ENCODE results near the gene HIPK2. TPM values are rescaled to one million over a fixed set of nuclear protein-coding genes. Genes with fewer than 3 reads are reported as not detected.

The HIPK2 gene
- total and polyA plus RNA-seq, 2 donors (not counting 3 experiments of a cell fraction or from before 2014, with no cell fraction given) = 9.0 to 43.8 TPM

GRCh38 chr7:139589474-139589873 lies 188.3 kb downstream of the HIPK2 start:
- ChIA-PET POLR2A (no interaction called here), CTCF (interaction anchor here (1.2 to 7.0 kb wide), 8 partner anchors 8 to 416 kb away, joined by 3 to 60 read pairs (median 7); no protein-coding TSS in a partner anchor)
- peaks cover 15 to 24% of the 10 kb centered on the region in 2 experiments for H3K36me3 ChIP-seq (ENCODE audit: control insufficient read depth in 2 of 2, extremely low read depth in 1 of 2, insufficient read depth in 2 of 2, low read length in 2 of 2)

GRCh38 chr7:139588632-139589031 lies 189.2 kb downstream of the HIPK2 start:
- Histone ChIP-seq H3K79me2 (ENCODE audit: control insufficient read depth, insufficient read depth, low read length) (no peaks in the 10 kb centered on the region), H3K9ac (replicated peaks; ENCODE audit: extremely low read depth, insufficient read depth, low read length) (no peak overlapping the region), H3K4me2 (ENCODE audit: insufficient read depth, low read length) (no peak overlapping the region), H3K9me3 (replicated peaks; ENCODE audit: control insufficient read depth, insufficient read depth, low read length) (no peaks in the 10 kb centered on the region), H3K4me3 (replicated peaks in 1 of 3; ENCODE audit: insufficient read depth in 1 of 3, low read depth in 1 of 3, low read length in 3 of 3) (no peak overlapping the region), H3K36me3 (ENCODE audit: control insufficient read depth in 2 of 2, extremely low read depth in 1 of 2, insufficient read depth in 2 of 2, low read length in 2 of 2) (peaks cover 15 to 30% of the 10 kb centered on the region in 2 experiments), H4K20me1 (replicated peaks; ENCODE audit: control insufficient read depth, extremely low read depth, insufficient read depth, low read length) (no peaks in the 10 kb centered on the region), H2AFZ (ENCODE audit: low read depth, low read length) (no peak overlapping the region), H3K27ac (ENCODE audit: insufficient read depth, low read depth, low read length) (no peak overlapping the region), H3K4me1 (ENCODE audit: control insufficient read depth, extremely low read depth, insufficient read depth, low read length) (no peaks in the 10 kb centered on the region), H3K9me1 (replicated peaks; ENCODE audit: control insufficient read depth, extremely low read depth, insufficient read depth, low read length) (no peaks in the 10 kb centered on the region), H3K27me3 (ENCODE audit: control insufficient read depth in 2 of 2, insufficient read depth in 2 of 2, low read length in 2 of 2) (no peaks in the 10 kb centered on the region)
- ChIA-PET POLR2A (no interaction called here), CTCF (interaction anchor here (1.2 to 7.0 kb wide), 6 partner anchors 10 to 417 kb away, joined by 3 to 60 read pairs (median 8); no protein-coding TSS in a partner anchor)
- dilution Hi-C loops (cut with MboI; ENCODE audit: extremely low pct_ligation_motif_present, low sequenced_read_pairs) (no loop called here), intact Hi-C loops (cut with micrococcal nuclease) (no loop called here)
- FAIRE-seq (no peak), DNase-seq (ENCODE audit: low read depth, low spot score) (no peak)
- BruUV-seq (replicated peaks) = no TSS peak
- TF ChIP-seq JUN (IDR thresholded peaks at IDR 0.05; ENCODE audit: borderline replicate concordance, insufficient read depth, insufficient read length, low read depth) (no peak), FOS (IDR thresholded peaks at IDR 0.05; ENCODE audit: borderline replicate concordance, insufficient read depth, low read length) (no peak), MYC (IDR thresholded peaks at IDR 0.05; ENCODE audit: low read depth, low read length) (no peak), POLR2AphosphoS5 (IDR thresholded peaks at IDR 0.05; ENCODE audit: insufficient read depth, low read depth, low read length) (no peak), MAX (IDR thresholded peaks at IDR 0.05; ENCODE audit: insufficient read depth, insufficient read length) (no peak), CTCF (IDR thresholded peaks at IDR 0.05; ENCODE audit: extremely low read depth in 1 of 2, insufficient read depth in 1 of 2, low read depth in 1 of 2, low read length in 2 of 2) (no peak), POLR2A (IDR thresholded peaks at IDR 0.05; ENCODE audit: low read depth, low read length) (no peak), GATA2 (IDR thresholded peaks at IDR 0.05; ENCODE audit: insufficient read depth, insufficient read length, low read depth, low read length) (no peak), EZH2 (IDR thresholded peaks at IDR 0.05; ENCODE audit: borderline replicate concordance, low read depth, low read length, severe bottlenecking) (no peak)

More at GRCh38 chr7:139589474-139589873, 188.3 kb downstream of the HIPK2 start:
- no peaks in the 10 kb centered on the region for H3K9me1 ChIP-seq (replicated peaks; ENCODE audit: control insufficient read depth, extremely low read depth, insufficient read depth, low read length)
- H3K79me2 ChIP-seq (ENCODE audit: control insufficient read depth, insufficient read depth, low read length) = no peaks in the 10 kb centered on the region
- H3K27ac ChIP-seq (ENCODE audit: insufficient read depth, low read depth, low read length) = no peak overlapping the region
- DNase-seq (ENCODE audit: low read depth, low spot score) (no peak), FAIRE-seq (peak; percentile 62)
- no peaks in the 10 kb centered on the region for H3K4me1 ChIP-seq (ENCODE audit: control insufficient read depth, extremely low read depth, insufficient read depth, low read length)
- no peak overlapping the region for H3K9ac ChIP-seq (replicated peaks; ENCODE audit: extremely low read depth, insufficient read depth, low read length)
- no peak overlapping the region for H3K4me2 ChIP-seq (ENCODE audit: insufficient read depth, low read length)
- H4K20me1 ChIP-seq (replicated peaks; ENCODE audit: control insufficient read depth, extremely low read depth, insufficient read depth, low read length) = no peaks in the 10 kb centered on the region
- no peak overlapping the region for H3K4me3 ChIP-seq (replicated peaks in 1 of 3; ENCODE audit: insufficient read depth in 1 of 3, low read depth in 1 of 3, low read length in 3 of 3)
- dilution Hi-C loops (cut with MboI; ENCODE audit: extremely low pct_ligation_motif_present, low sequenced_read_pairs) = no loop called here
- H2AFZ ChIP-seq (ENCODE audit: low read depth, low read length) = no peak overlapping the region
- TF ChIP-seq JUN (IDR thresholded peaks at IDR 0.05; ENCODE audit: borderline replicate concordance, insufficient read depth, insufficient read length, low read depth) = no peak
- TF ChIP-seq MYC (IDR thresholded peaks at IDR 0.05; ENCODE audit: low read depth, low read length) = no peak
- no peak for TF ChIP-seq FOS (IDR thresholded peaks at IDR 0.05; ENCODE audit: borderline replicate concordance, insufficient read depth, low read length)
- no peaks in the 10 kb centered on the region for H3K9me3 ChIP-seq (replicated peaks; ENCODE audit: control insufficient read depth, insufficient read depth, low read length)
- H3K27me3 ChIP-seq (ENCODE audit: control insufficient read depth in 2 of 2, insufficient read depth in 2 of 2, low read length in 2 of 2) = no peaks in the 10 kb centered on the region
- BruUV-seq (replicated peaks) = no TSS peak
- intact Hi-C loops (cut with micrococcal nuclease) = no loop called here

Measured in endothelial cell of umbilical vein (primary cell).